MM.1S (cell line): Measurements from ENCODE around the gene LACTB.

Experiments
- CTCF ChIP-seq: fragments of 300-600 bp; sonication (generic); IDR thresholded peaks from 2 replicates; pipeline ENCODE4 v1.5.1; 2016; ENCODE audit warnings: antibody characterized with exemption, low read length, mixed read lengths
- EZH2 ChIP-seq: fragments of 300-600 bp; sonication (generic); optimal IDR thresholded peaks from 2 replicates; pipeline ENCODE3; 2017; ENCODE audit warnings: low read depth, mild to moderate bottlenecking, antibody characterized with exemption, low read length, mixed read lengths
- EZH2phosphoT487 ChIP-seq: fragments of 300-600 bp; sonication (generic); IDR thresholded peaks from 2 replicates; pipeline ENCODE4 v1.6.1; 2018; ENCODE audit warnings: antibody characterized with exemption, low read length

GRCh38 chr15:63077952-63078351 lies 43.7 kb upstream of the LACTB start:
- TF ChIP-seq CTCF (no peak), EZH2phosphoT487 (no peak), EZH2 (no peak)
